Measurements from ENCODE around the gene ATOSA. TPM values are rescaled to one million over a fixed set of nuclear protein-coding genes. Genes with fewer than 3 reads are reported as not detected.

ATOSA gene
- total RNA-seq (2022; extraction: Qiagen RNA extraction): 7.9 to 10.0 TPM (median 9.2 TPM) in 5 replicates

GRCh38 chr15:52679232-52680040 lies at the start of gene ATOSA:
TSS of gene ATOSA (minus strand) at chr15:52679388. CDS start at chr15:52678021, 1,367 bp downstream.

Other genes starting within 250 kb of the ATOSA start
- gene MYO5A, start 150.5 kb downstream of the ATOSA start, total RNA-seq (2022; extraction: Qiagen RNA extraction): 18.7 to 33.6 TPM (median 25.1 TPM) in 5 replicates
- gene ARPP19, start 110.4 kb downstream of the ATOSA start, total RNA-seq (2022; extraction: Qiagen RNA extraction): 83.6 to 116 TPM (median 111 TPM) in 5 replicates
- gene ONECUT1, start 110.9 kb upstream of the ATOSA start, total RNA-seq (2022; extraction: Qiagen RNA extraction): 0.11 to 0.36 TPM (median 0.26 TPM) in 5 replicates